ENCODE results near the gene INPP5K. TPM values are rescaled to one million over a fixed set of nuclear protein-coding genes. Genes with fewer than 3 reads are reported as not detected.

The INPP5K gene
- total and polyA plus RNA-seq, 4 experiments from 2014 or later, result 73.6 to 123 (median 80.2) TPM

DNA sequence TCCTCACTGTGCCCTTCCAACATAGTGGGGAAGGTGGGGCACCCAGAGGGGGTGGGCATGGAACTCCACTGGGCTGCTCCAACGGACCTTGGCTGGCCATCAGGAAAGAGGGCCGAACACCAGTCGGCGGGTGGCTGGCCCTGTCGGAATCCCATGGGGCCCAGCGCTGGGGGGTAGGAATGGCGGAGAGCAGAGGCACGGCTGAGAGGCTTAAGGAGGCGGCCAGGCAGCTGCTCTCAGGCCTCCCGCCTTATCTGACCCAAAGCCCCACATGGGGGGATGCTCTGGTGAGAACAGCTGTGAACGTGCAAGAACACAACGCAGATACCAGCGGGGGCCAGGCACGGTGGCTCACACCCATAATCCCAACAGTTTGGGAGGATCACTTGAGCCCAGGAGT lies 19.5 kb downstream of the INPP5K start:
- DNase-seq, result no peak
- H3K4me3 ChIP-seq (ENCODE audit: low read length in 2 of 2), result no peak overlapping the region
- H3K4me3 Mint-ChIP-seq, result no peak overlapping the region
- no peak overlapping the region for H3K27ac ChIP-seq (ENCODE audit: low read depth, low read length)
- H3K27me3 ChIP-seq (ENCODE audit: insufficient read depth, low read length), result no peaks in the 10 kb centered on the region
- POLR2A ChIA-PET (ENCODE audit: partially characterized antibody), result interaction anchor here (0.5 kb wide), 1 partner anchor 97 kb away, joined by 3 read pairs; the partner anchor contains the start of gene YWHAE
- H3K9me3 ChIP-seq (ENCODE audit: control insufficient read depth in 1 of 2, low read length in 2 of 2), result no peaks in the 10 kb centered on the region
- H3K36me3 ChIP-seq (ENCODE audit: insufficient read depth, low read length), result peaks cover 16% of the 10 kb centered on the region
- H3K36me3 Mint-ChIP-seq, result peaks cover 3 to 34% of the 10 kb centered on the region in 2 donors
- intact Hi-C loops (cut with micrococcal nuclease), result no loop called here
- H3K27ac Mint-ChIP-seq, result no peak overlapping the region
- CTCF ChIA-PET (ENCODE audit: partially characterized antibody), result no interaction called here
- no peaks in the 10 kb centered on the region for H3K27me3 Mint-ChIP-seq
- peaks cover 5 to 24% (median 13%) of the 10 kb centered on the region in 4 donors for H3K4me1 Mint-ChIP-seq
- H3K4me1 ChIP-seq (ENCODE audit: insufficient read depth, low read length), result peaks cover 15% of the 10 kb centered on the region
- no peaks in the 10 kb centered on the region for H3K9me3 Mint-ChIP-seq

DNA sequence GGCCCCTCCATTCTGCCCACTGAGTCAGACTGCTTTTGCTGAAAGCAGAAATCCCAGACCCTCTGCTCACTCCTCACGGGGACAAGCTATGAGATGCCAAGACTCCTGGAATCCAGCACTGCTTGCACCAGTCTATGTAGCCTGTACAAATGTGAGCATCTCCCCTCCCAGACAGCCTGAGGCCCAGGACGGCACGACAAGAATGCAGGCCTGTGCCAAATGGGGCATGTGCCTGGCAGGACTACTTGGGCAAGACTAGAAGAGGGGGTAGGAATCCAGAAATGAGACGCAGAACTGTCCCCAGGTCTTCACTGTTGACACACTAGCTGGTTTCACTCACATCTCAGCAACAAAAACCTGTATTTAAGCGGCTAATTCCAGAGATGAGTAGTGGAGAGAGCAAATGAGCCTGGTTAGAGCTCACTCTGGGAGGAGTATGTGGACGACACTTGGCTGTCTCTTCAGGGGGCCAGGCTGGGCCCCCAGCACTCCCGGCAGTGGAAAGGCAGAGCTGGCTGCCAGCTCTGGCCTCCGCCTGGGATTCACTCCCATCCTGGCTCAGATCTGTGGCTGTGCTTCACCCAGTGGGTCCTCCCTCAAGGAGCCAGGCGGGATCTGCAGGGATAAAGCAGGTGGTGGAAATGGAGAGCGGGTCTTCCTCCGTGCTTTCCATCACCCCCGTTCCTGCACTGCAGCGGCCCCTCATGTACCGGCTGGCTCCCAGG lies 21.0 kb downstream of the INPP5K start:
- Histone ChIP-seq H3K4me3 (ENCODE audit: low read length in 2 of 2) (no peak overlapping the region), H3K27me3 (ENCODE audit: insufficient read depth, low read length) (no peaks in the 10 kb centered on the region), H3K27ac (ENCODE audit: low read depth, low read length) (no peak overlapping the region), H3K36me3 (ENCODE audit: insufficient read depth, low read length) (peaks cover 16% of the 10 kb centered on the region), H3K4me1 (ENCODE audit: insufficient read depth, low read length) (peaks cover 21% of the 10 kb centered on the region), H3K9me3 (ENCODE audit: control insufficient read depth in 1 of 2, low read length in 2 of 2) (no peaks in the 10 kb centered on the region)
- ChIA-PET POLR2A (ENCODE audit: partially characterized antibody) (interaction anchor here (0.8 to 1.4 kb wide), 3 partner anchors 11 to 22 kb away, joined by 3 to 5 read pairs (median 3); no protein-coding TSS in a partner anchor), CTCF (ENCODE audit: partially characterized antibody) (interaction anchor here (0.9 to 1.6 kb wide), 2 partner anchors 21 to 131 kb away, joined by 3 read pairs; partner anchors contain the start of gene INPP5K)
- no peak overlapping the region for H3K4me3 Mint-ChIP-seq
- no peaks in the 10 kb centered on the region for H3K27me3 Mint-ChIP-seq
- no peak for DNase-seq
- H3K9me3 Mint-ChIP-seq, result peaks cover 0 to under 1% (median 0%) of the 10 kb centered on the region in 8 donors
- peaks cover 3 to 36% of the 10 kb centered on the region in 2 donors for H3K36me3 Mint-ChIP-seq
- peaks cover 10 to 32% (median 17%) of the 10 kb centered on the region in 4 donors for H3K4me1 Mint-ChIP-seq
- intact Hi-C loops (cut with micrococcal nuclease), result no loop called here
- peak overlapping the region in 2 of 7 donors; percentile 41 to 54 for H3K27ac Mint-ChIP-seq

DNA sequence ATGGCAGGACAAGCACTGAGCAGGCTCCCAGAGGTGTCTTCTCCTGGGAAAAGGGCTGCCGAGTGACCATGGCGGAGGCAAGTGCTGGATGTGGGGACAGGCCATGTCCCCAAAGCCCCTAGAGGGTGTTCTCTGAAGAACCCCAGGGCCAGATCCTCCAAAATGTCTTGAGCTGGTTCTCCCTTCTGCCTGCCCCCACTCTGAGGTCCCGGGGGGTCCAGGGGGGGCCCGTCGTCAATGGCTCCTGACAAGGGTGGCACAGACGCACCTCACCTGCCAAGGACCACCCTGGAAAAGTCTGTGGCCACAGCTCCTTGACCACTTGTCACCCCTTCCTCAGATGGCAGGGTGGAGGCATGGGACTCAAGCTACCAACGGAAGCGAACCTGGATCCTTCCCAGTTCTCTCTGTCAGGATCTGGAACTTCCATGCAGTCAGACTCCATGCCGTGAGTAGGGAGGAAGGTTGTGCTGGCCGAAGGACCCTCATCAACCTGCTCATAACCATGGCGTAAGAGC lies 21.6 kb downstream of the INPP5K start:
- Mint-ChIP-seq H3K36me3 (peaks cover 3 to 35% of the 10 kb centered on the region in 2 donors), H3K9me3 (peaks cover 0 to 4% (median 0%) of the 10 kb centered on the region in 8 donors), H3K27ac (peak overlapping the region in 1 of 7 donors; percentile 84), H3K27me3 (no peaks in the 10 kb centered on the region), H3K4me1 (peaks cover 11 to 38% (median 21%) of the 10 kb centered on the region in 4 donors), H3K4me3 (peak overlapping the region in 1 of 8 donors; percentile 20)
- no peak for DNase-seq
- no peak overlapping the region for H3K27ac ChIP-seq (ENCODE audit: low read depth, low read length)
- peaks cover 16% of the 10 kb centered on the region for H3K36me3 ChIP-seq (ENCODE audit: insufficient read depth, low read length)
- intact Hi-C loops (cut with micrococcal nuclease), result no loop called here
- H3K4me1 ChIP-seq (ENCODE audit: insufficient read depth, low read length), result peaks cover 25% of the 10 kb centered on the region
- ChIA-PET CTCF (ENCODE audit: partially characterized antibody) (interaction anchor here (0.9 to 1.6 kb wide), 2 partner anchors 22 to 130 kb away, joined by 3 read pairs; partner anchors contain the start of gene INPP5K), POLR2A (ENCODE audit: partially characterized antibody) (interaction anchor here (0.8 to 1.4 kb wide), 4 partner anchors 11 to 32 kb away, joined by 3 to 5 read pairs (median 3); no protein-coding TSS in a partner anchor)
- no peaks in the 10 kb centered on the region for H3K27me3 ChIP-seq (ENCODE audit: insufficient read depth, low read length)
- no peak overlapping the region for H3K4me3 ChIP-seq (ENCODE audit: low read length in 2 of 2)
- H3K9me3 ChIP-seq (ENCODE audit: control insufficient read depth in 1 of 2, low read length in 2 of 2), result no peaks in the 10 kb centered on the region

DNA sequence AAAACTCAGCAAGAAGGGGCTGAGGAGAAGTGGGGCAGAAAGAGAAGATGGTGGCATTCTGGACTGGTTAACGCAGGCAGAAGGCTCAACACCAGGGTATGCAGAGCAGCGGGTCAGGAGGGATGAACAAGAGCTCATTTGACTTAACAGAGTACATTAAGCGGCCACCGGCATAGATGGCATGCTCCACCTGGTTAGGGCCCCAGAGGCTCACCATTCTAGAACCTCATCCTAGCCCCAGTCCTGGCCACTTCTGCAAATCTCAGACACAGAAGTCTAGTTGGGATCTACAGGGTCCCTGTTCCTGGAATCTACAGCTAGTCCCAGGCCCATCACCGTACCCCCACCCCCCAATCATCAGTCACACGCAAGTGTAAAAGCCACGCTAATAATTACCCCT lies 22.2 kb downstream of the INPP5K start:
- Histone ChIP-seq H3K4me3 (ENCODE audit: low read length in 2 of 2) (no peak overlapping the region), H3K36me3 (ENCODE audit: insufficient read depth, low read length) (peaks cover 16% of the 10 kb centered on the region), H3K27ac (ENCODE audit: low read depth, low read length) (no peak overlapping the region), H3K9me3 (ENCODE audit: control insufficient read depth in 1 of 2, low read length in 2 of 2) (no peaks in the 10 kb centered on the region), H3K4me1 (ENCODE audit: insufficient read depth, low read length) (peaks cover 28% of the 10 kb centered on the region), H3K27me3 (ENCODE audit: insufficient read depth, low read length) (no peaks in the 10 kb centered on the region)
- ChIA-PET CTCF (ENCODE audit: partially characterized antibody) (interaction anchor here (0.9 kb wide), 1 partner anchor 129 kb away, joined by 3 read pairs; no protein-coding TSS in a partner anchor), POLR2A (ENCODE audit: partially characterized antibody) (interaction anchor here (1.3 to 1.4 kb wide), 2 partner anchors 12 to 31 kb away, joined by 3 read pairs; no protein-coding TSS in a partner anchor)
- Mint-ChIP-seq H3K4me1 (peaks cover 11 to 41% (median 22%) of the 10 kb centered on the region in 4 donors), H3K4me3 (peak overlapping the region in 4 of 8 donors; percentile 20 to 64 (median 54)), H3K27me3 (no peaks in the 10 kb centered on the region), H3K36me3 (peaks cover 3 to 31% of the 10 kb centered on the region in 2 donors), H3K9me3 (peaks cover 0 to 4% (median 0%) of the 10 kb centered on the region in 8 donors), H3K27ac (peak overlapping the region in 5 of 7 donors; percentile 35 to 84 (median 74))
- no peak for DNase-seq
- intact Hi-C loops (cut with micrococcal nuclease), result no loop called here

DNA sequence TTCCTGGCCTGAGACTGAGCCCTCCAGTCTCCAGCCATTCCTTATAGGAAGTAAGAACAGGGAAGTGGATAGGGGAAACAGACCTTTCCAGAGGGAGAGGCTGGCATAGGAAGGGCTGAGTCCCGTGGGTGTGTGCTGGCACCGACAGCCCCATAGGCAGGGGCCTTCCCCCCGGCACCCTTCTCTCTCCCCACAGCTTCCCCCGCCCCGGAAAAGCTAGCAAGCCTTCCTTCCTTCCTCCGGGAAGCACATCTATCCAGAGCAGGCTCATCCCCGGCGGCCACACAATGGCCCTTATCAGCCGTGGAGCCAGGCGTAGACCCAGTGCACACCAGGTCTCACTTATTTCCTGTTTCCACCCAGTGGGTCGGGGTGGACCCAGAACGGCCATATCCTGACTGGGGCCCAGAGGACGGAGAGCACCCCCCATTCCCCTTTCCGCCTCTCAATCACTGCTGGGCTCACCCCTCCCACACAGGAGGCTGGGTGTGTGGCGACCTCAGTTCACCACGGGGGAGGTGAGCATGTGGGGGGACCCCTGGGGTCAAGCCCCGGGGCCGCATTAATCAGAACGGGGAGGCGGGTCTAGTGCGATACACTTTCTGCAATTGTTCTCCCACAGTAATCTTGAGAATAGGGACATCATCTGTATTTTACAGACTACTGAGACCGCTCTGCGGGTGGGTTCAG lies 23.0 kb downstream of the INPP5K start:
- DNase-seq, result no peak
- H3K27me3 ChIP-seq (ENCODE audit: insufficient read depth, low read length), result no peaks in the 10 kb centered on the region
- no peaks in the 10 kb centered on the region for H3K9me3 ChIP-seq (ENCODE audit: control insufficient read depth in 1 of 2, low read length in 2 of 2)
- no peak overlapping the region for H3K4me3 ChIP-seq (ENCODE audit: low read length in 2 of 2)
- intact Hi-C loops (cut with micrococcal nuclease), result no loop called here
- Mint-ChIP-seq H3K4me1 (peaks cover 13 to 48% (median 27%) of the 10 kb centered on the region in 4 donors), H3K27me3 (no peaks in the 10 kb centered on the region), H3K4me3 (peak overlapping the region in 6 of 8 donors; percentile 14 to 75 (median 63)), H3K36me3 (peaks cover 3 to 25% of the 10 kb centered on the region in 2 donors), H3K27ac (peak overlapping the region in 6 of 7 donors; percentile 42 to 86 (median 70)), H3K9me3 (peaks cover 0 to 4% (median 0%) of the 10 kb centered on the region in 8 donors)
- H3K36me3 ChIP-seq (ENCODE audit: insufficient read depth, low read length), result peaks cover 16% of the 10 kb centered on the region
- ChIA-PET POLR2A (ENCODE audit: partially characterized antibody) (interaction anchor here (1.1 to 2.9 kb wide), 5 partner anchors 22 to 128 kb away, joined by 3 to 22 read pairs (median 7); partner anchors contain the start of genes INPP5K and YWHAE), CTCF (ENCODE audit: partially characterized antibody) (interaction anchor here (1.1 kb wide), 1 partner anchor 128 kb away, joined by 3 read pairs; no protein-coding TSS in a partner anchor)
- peaks cover 33% of the 10 kb centered on the region for H3K4me1 ChIP-seq (ENCODE audit: insufficient read depth, low read length)
- H3K27ac ChIP-seq (ENCODE audit: low read depth, low read length), result no peak overlapping the region

DNA sequence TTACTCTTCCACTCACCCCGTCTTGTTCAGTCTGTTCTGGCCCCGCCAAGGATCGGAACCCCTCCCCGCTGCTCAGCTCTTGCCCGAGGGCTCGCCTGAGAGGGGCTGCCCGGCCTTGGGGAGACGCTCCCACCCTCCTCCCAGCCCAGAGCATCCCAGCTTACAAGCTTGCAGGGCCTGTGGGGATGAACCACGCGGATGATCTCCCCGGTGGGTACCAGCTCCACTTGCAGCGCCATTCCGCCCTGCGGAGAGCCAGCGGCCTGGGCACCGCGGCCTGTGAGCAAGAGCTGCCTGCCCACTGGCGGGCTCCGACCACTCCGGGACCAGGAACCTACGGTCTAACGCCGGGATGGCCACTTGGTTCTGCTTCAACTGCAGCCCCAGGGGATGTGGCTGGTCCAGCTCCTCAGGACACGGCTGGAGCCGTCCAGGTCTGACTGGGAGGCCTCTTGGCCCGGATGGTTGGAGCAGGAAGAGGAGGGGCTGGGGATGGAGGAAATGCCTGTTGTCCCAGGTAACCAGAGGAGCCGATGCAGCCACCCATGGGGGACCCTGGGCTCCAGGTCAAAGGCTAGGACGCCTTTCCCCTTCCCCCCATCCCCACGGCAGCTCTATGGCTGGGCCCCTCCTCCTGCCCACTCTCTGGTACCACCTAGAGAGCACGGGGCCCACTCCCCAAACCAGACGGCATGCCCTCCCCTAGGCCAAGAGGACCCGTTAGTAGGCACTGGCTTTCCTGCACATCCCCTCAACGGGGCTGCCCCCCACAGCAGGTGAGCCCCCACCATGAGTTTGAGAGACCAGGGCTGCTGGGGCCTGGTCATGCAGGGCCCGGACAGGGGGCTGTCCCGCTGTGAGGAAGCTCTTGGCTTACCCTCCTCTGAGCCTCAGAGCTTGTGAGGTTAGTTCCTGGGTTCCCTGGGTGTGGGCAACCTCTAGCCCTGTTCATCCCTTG lies 23.9 kb downstream of the INPP5K start, which contains the start of gene MYO1C:
Gene MYO1C (minus strand): TSS at position 438 of the 958 bp plus-strand sequence. CDS start 199 bp downstream, at position 239.
- Histone ChIP-seq H3K4me1 (ENCODE audit: insufficient read depth, low read length) (peaks cover 38% of the 10 kb centered on the region), H3K9me3 (ENCODE audit: control insufficient read depth in 1 of 2, low read length in 2 of 2) (no peaks in the 10 kb centered on the region), H3K27me3 (ENCODE audit: insufficient read depth, low read length) (no peaks in the 10 kb centered on the region), H3K36me3 (ENCODE audit: insufficient read depth, low read length) (peaks cover 13% of the 10 kb centered on the region), H3K4me3 (ENCODE audit: low read length in 2 of 2) (peak within 1 kb of the TSS in 1 of 2 donors; percentile 45), H3K27ac (ENCODE audit: low read depth, low read length) (no peak within 1 kb of the TSS)
- ChIA-PET POLR2A (ENCODE audit: partially characterized antibody) (interaction anchor here (0.7 to 2.9 kb wide), 8 partner anchors 8 to 234 kb away, joined by 3 to 22 read pairs (median 4); partner anchors contain the start of genes INPP5K and YWHAE), CTCF (ENCODE audit: partially characterized antibody) (interaction anchor here (1.0 to 1.1 kb wide), 2 partner anchors 23 to 128 kb away, joined by 3 to 4 read pairs; partner anchors contain the start of gene INPP5K)
- H3K27ac Mint-ChIP-seq, result peak within 1 kb of the TSS; percentile 66 to 88 (median 86)
- no peaks in the 10 kb centered on the region for H3K27me3 Mint-ChIP-seq
- peaks cover 13 to 51% (median 29%) of the 10 kb centered on the region in 4 donors for H3K4me1 Mint-ChIP-seq
- H3K36me3 Mint-ChIP-seq, result peaks cover 3 to 20% of the 10 kb centered on the region in 2 donors
- DNase-seq, result no peak
- intact Hi-C loops (cut with micrococcal nuclease), result no loop called here
- H3K4me3 Mint-ChIP-seq, result peak within 1 kb of the TSS; percentile 77 to 92 (median 84)
- H3K9me3 Mint-ChIP-seq, result peaks cover 0 to 4% (median 0%) of the 10 kb centered on the region in 8 donors
